Sigmoid colon (tissue), 4 donors: ENCODE results near the gene UBTD2.

Experiments used
- POLR2A ChIP-seq, 2 donors: fragments of 450-650 bp; IDR thresholded peaks; one replicate each; pipeline ENCODE4 v1.6.1; 2016; ENCODE audit warnings: antibody characterized with exemption in 2 of 2, mild to moderate bottlenecking in 2 of 2, moderate library complexity in 2 of 2
- POLR2AphosphoS5 ChIP-seq, 4 donors: sonication (generic); formaldehyde crosslinking; IDR thresholded peaks; one replicate each; pipeline ENCODE4 v1.6.1; 2017; ENCODE audit warnings: antibody characterized with exemption in 4 of 4

GRCh38 chr5:172187118-172188032, 96.2 kb downstream of the UBTD2 start:
- TF ChIP-seq POLR2A (IDR thresholded peaks at IDR 0.05) (no peak), POLR2AphosphoS5 (IDR thresholded peaks at IDR 0.05) (peak in 2 of 4 donors; percentile 22 to 54)
